H1 (cell line): Measurements from ENCODE around the gene CHAC2. TPM values are rescaled to one million over a fixed set of nuclear protein-coding genes. Genes with fewer than 3 reads are reported as not detected.

Source experiments
- BACH1 ChIP-seq: IDR thresholded peaks from 2 replicates; pipeline ENCODE4 v1.6.1; 2012; ENCODE audit warnings: low read length, improper control_type of control experiment
- CHD7 ChIP-seq: fragments of 300-600 bp; sonication (generic); IDR thresholded peaks from 2 replicates; pipeline ENCODE4 v1.7.1; 2012; ENCODE audit warnings: low read length, moderate library complexity, mild to moderate bottlenecking, inconsistent platforms; ENCODE audit not compliant: insufficient replicate concordance
- FOSL1 ChIP-seq: IDR thresholded peaks from 2 replicates; pipeline ENCODE4 v1.6.1; 2011; ENCODE audit warnings: mild to moderate bottlenecking, low read depth, low read length, moderate library complexity; ENCODE audit not compliant: insufficient read depth
- KDM1A ChIP-seq: fragments of 200-600, 300-600 bp; sonication (generic); IDR thresholded peaks from 2 replicates; pipeline ENCODE4 v1.7.1; 2016; ENCODE audit warnings: mild to moderate bottlenecking, low read length, borderline replicate concordance
- RAD21 ChIP-seq, 2 experiments: IDR thresholded peaks in 1 of 2; conservative IDR thresholded peaks in 1 of 2; 2 replicates each; pipeline ENCODE4 v1.6.1; 2011; ENCODE audit warnings: low read depth in 2 of 2, low read length in 2 of 2, improper control_type of control experiment in 1 of 2, inconsistent platforms in 1 of 2, mild to moderate bottlenecking in 1 of 2, moderate library complexity in 1 of 2
- TAF1 ChIP-seq: IDR thresholded peaks from 2 replicates; pipeline ENCODE4 v1.6.1; 2011; ENCODE audit warnings: mild to moderate bottlenecking, low read depth, low read length
- polyA plus RNA-seq, 7 experiments: library from polyadenylated mRNA; depleted of rRNA in 3 of 7; stranded (reverse) in 5 of 7; unstranded in 2 of 7; fragments of >200 nt in 5 of 7; fragments of 200-250 nt in 2 of 7; gene quantifications; 1 replicate in 5 of 7; 2 replicates in 1 of 7; 4 replicates in 1 of 7; pipeline versions ENCODE4 v1.2.1 to v1.2.3, GENCODE V29; 2011 to 2013; ENCODE audit warnings: missing spikeins in 2 of 7, mixed read lengths in 2 of 7
- total RNA-seq: library from RNA; stranded (reverse); fragmentation: NEBNext Ultra II Directional; extraction: Animal tissue kit (Norgen Biotek cat#: 25700); gene quantifications from 2 replicates; pipeline ENCODE4 v1.2.1, GENCODE V29; 2021
- TF ChIP-seq, protein P1 (sequence below): IDR thresholded peaks from 2 replicates; pipeline ENCODE4 v1.6.1; 2012; ENCODE audit warnings: inconsistent platforms

CHAC2 gene
- total and polyA plus RNA-seq, 2 of the 8 experiments (the other 6 are each of a cell fraction or from before 2014, with no cell fraction given) = 5.4 to 11.2 TPM

- TF ChIP-seq FOSL1 (no peak), CHD7 (no peak), BACH1 (no peak), RAD21 (IDR thresholded peaks at IDR 0.05 in 1 of 2, conservative IDR thresholded peaks at IDR 0.05 in 1 of 2; ENCODE audit: low read depth in 2 of 2, low read length in 2 of 2) (no peak), KDM1A (no peak), TAF1 (no peak)
- TF ChIP-seq, protein P1, sequence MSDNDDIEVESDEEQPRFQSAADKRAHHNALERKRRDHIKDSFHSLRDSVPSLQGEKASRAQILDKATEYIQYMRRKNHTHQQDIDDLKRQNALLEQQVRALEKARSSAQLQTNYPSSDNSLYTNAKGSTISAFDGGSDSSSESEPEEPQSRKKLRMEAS = no peak
- TF ChIP-seq, all 59 proteins: peak for 0
These were observed 38.4 kb upstream of the CHAC2 start (continued) for GRCh38 chr2:53729143-53729762.
